Subcutaneous adipose tissue (tissue), 4 donors: ENCODE results near the gene RARRES1. TPM values are rescaled to one million over a fixed set of nuclear protein-coding genes. Genes with fewer than 3 reads are reported as not detected.

Source experiments
- CTCF ChIP-seq: fragments of 450-650 bp; IDR thresholded peaks from one replicate; pipeline ENCODE4 v1.5.1; 2016; ENCODE audit warnings: low read depth, mild to moderate bottlenecking, control low read depth, antibody characterized with exemption, moderate library complexity
- total RNA-seq, 4 donors: library from RNA; depleted of rRNA; stranded (reverse); fragments of >200 nt; gene quantifications; one replicate each; pipeline ENCODE4 v1.1.0, GENCODE V29; 2016

The RARRES1 gene
- total RNA-seq, 4 donors from 2014 or later = 6.2 to 39.9 (median 8.2) TPM

GRCh38 chr3:158742871-158743663 lies 10.8 kb upstream of the RARRES1 start:
- no peak for TF ChIP-seq CTCF

GRCh38 chr3:158739661-158740060 lies 7.4 kb upstream of the RARRES1 start:
- TF ChIP-seq CTCF = no peak

- no peak for TF ChIP-seq CTCF
Observed at GRCh38 chr3:158739078-158739477, 6.8 kb upstream of the RARRES1 start.

GRCh38 chr3:158738653-158739052 lies 6.4 kb upstream of the RARRES1 start:
- TF ChIP-seq CTCF = no peak

- no peak for TF ChIP-seq CTCF
Observed at GRCh38 chr3:158737976-158738615, 5.8 kb upstream of the RARRES1 start.

GRCh38 chr3:158737410-158737809 lies 5.2 kb upstream of the RARRES1 start:
- TF ChIP-seq CTCF = no peak

GRCh38 chr3:158735296-158736033 lies 3.2 kb upstream of the RARRES1 start:
- no peak for TF ChIP-seq CTCF
